Measurements from ENCODE around the gene KCNG2. TPM values are rescaled to one million over a fixed set of nuclear protein-coding genes. Genes with fewer than 3 reads are reported as not detected.
A peak's percentile ranks its signal among the peaks of the same experiment; 100 is the strongest.

The KCNG2 gene
- total and polyA plus RNA-seq, 2 of the 8 experiments (the other 6 are each of a cell fraction or from before 2014, with no cell fraction given): 0.19 to 0.74 TPM

DNA sequence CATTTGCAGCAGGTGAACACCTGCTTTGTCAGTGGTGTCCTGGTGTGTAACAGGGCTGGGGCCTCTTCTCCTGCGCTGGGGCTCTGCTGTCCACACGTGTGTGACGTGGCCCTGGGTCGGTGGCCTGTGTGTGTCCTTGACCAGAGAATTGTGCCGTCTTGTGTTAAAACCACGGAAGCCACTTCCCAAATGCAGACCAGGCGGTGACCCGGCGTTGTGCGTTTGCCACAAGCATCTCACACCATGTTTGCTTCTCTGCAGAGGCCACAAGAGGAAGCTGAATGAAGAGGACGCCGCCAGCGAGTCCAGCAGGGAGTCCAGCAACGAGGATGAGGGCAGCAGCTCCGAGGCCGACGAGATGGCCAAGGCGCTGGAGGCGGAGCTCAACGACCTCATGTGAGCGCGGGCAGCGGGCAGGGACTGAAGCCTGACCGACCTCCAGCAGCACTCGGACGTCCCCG, 44.3 kb upstream of the KCNG2 start:
- H4K5ac ChIP-seq (ENCODE audit: insufficient read length, low read depth, low read length): no peak overlapping the region
- no peaks in the 10 kb centered on the region for H3K79me2 ChIP-seq (ENCODE audit: control insufficient read depth in 1 of 2, insufficient read depth in 2 of 2, low read length in 2 of 2)
- no peak overlapping the region for H2BK20ac ChIP-seq (ENCODE audit: low read length)
- H3K79me1 ChIP-seq (ENCODE audit: low read depth, low read length): no peaks in the 10 kb centered on the region; the same call in 1 of the 2 replicates
- no peaks in the 10 kb centered on the region for H3K9me3 ChIP-seq (ENCODE audit: insufficient read depth in 2 of 2, low read depth in 1 of 2, low read length in 1 of 2)
- H3K23me2 ChIP-seq (ENCODE audit: low read depth, low read length): no peaks in the 10 kb centered on the region
- H3K4me2 ChIP-seq (ENCODE audit: insufficient read depth in 1 of 2, low read depth in 2 of 2, low read length in 2 of 2): no peak overlapping the region
- H3K56ac ChIP-seq (replicated peaks; ENCODE audit: insufficient read length, low read depth, low read length): no peak overlapping the region
- no peak overlapping the region for H3K18ac ChIP-seq (ENCODE audit: extremely low read depth, low read length)
- H3K4me1 ChIP-seq (replicated peaks in 1 of 4; ENCODE audit: control insufficient read depth in 3 of 4, insufficient read depth in 4 of 4, low read length in 3 of 4): no peaks in the 10 kb centered on the region
- no peak for DNase-seq (ENCODE audit: low read depth in 1 of 2, low spot score in 2 of 2)
- no peak overlapping the region for H3K9ac ChIP-seq (replicated peaks in 1 of 4; ENCODE audit: extremely low read depth in 1 of 4, low read depth in 3 of 4, low read length in 3 of 4)
- H3K36me3 ChIP-seq (ENCODE audit: control insufficient read depth in 2 of 4, insufficient read depth in 4 of 4, low read length in 3 of 4): peaks cover 4 to 18% (median 10%) of the 10 kb centered on the region in 4 experiments; a peak in 6 of 8 replicates
- ChIA-PET CTCF (ENCODE audit: partially characterized antibody) (interaction anchor here (1.1 to 1.3 kb wide), 4 partner anchors 19 to 73 kb away, joined by 3 to 5 read pairs (median 4); no protein-coding TSS in a partner anchor), POLR2A (ENCODE audit: partially characterized antibody) (no interaction called here)
- H4K8ac ChIP-seq (ENCODE audit: extremely low read depth, insufficient read depth, low read length): peak overlapping the region; percentile 71
- peaks cover 4 to 6% of the 10 kb centered on the region in 2 experiments for H4K20me1 ChIP-seq (replicated peaks in 1 of 2; ENCODE audit: control insufficient read depth in 1 of 2, insufficient read depth in 2 of 2, low read length in 2 of 2)
- no peak overlapping the region for H3K27ac ChIP-seq (ENCODE audit: low read depth, low read length)
- H3K14ac ChIP-seq (ENCODE audit: insufficient read length): no peak overlapping the region
- no peak overlapping the region for H3K4ac ChIP-seq (replicated peaks; ENCODE audit: insufficient read length, low read depth, low read length)
- 94% methylated on average over 27 of the region's 27 CpGs; no CpG with 5 or more reads in 1 of the 2 experiments for WGBS, 2 experiments (ENCODE audit: extremely low coverage in 1 of 2, insufficient coverage in 1 of 2, insufficient read length in 1 of 2, insufficient replicate concordance in 2 of 2, low coverage in 1 of 2, low lambda C conversion rate in 2 of 2, missing lambda C conversion rate in 1 of 2)
- no peak overlapping the region for H2BK120ac ChIP-seq (replicated peaks; ENCODE audit: low read depth, low read length)
- no peak overlapping the region for H3K4me3 ChIP-seq (ENCODE audit: extremely low read depth in 1 of 4, insufficient read depth in 2 of 4, low read depth in 3 of 4, low read length in 4 of 4)
- no peak overlapping the region for H3K23ac ChIP-seq (ENCODE audit: insufficient read length)
- H2BK5ac ChIP-seq (ENCODE audit: low read depth, low read length): no peak overlapping the region
- H2BK15ac ChIP-seq (ENCODE audit: low read length): no peak overlapping the region
- H2AFZ ChIP-seq (ENCODE audit: low read length): no peak overlapping the region
- no peaks in the 10 kb centered on the region for H3K27me3 ChIP-seq (replicated peaks in 1 of 4; ENCODE audit: control insufficient read depth in 3 of 4, extremely low read depth in 1 of 4, insufficient read depth in 3 of 4, low read length in 3 of 4)
- FAIRE-seq: no peak
- no peak for TF ChIP-seq SP2 (IDR thresholded peaks at IDR 0.05; ENCODE audit: low read length)
- TF ChIP-seq TEAD4 (IDR thresholded peaks at IDR 0.05; ENCODE audit: low read depth, low read length): no peak
- no peak for TF ChIP-seq ASH2L (IDR thresholded peaks at IDR 0.05; ENCODE audit: low read length)
- TF ChIP-seq MAX (IDR thresholded peaks at IDR 0.05): no peak
- TF ChIP-seq SAP30 (IDR thresholded peaks at IDR 0.05; ENCODE audit: insufficient read depth, insufficient replicate concordance, low read length): no peak
- no peak overlapping the region for H2AK5ac ChIP-seq (ENCODE audit: low read depth, low read length)
- no peak overlapping the region for H2BK12ac ChIP-seq (ENCODE audit: low read depth, low read length)
- H4K91ac ChIP-seq (replicated peaks; ENCODE audit: insufficient read length, low read length): no peak overlapping the region

All from H1 (cell line).